Measurements from ENCODE around the gene MYO15B. TPM values are rescaled to one million over a fixed set of nuclear protein-coding genes. Genes with fewer than 3 reads are reported as not detected.

Gene MYO15B
- total RNA-seq, 1 donor from 2014 or later = 193 TPM

- no peak for ATAC-seq
- H3K4me1 ChIP-seq = no peaks in the 10 kb centered on the region
- DNase-seq = no peak
- TF ChIP-seq CTCF (IDR thresholded peaks at IDR 0.05) = no peak
- H3K9me3 ChIP-seq = no peaks in the 10 kb centered on the region
- H3K27ac ChIP-seq = no peak overlapping the region
- no peaks in the 10 kb centered on the region for H3K27me3 ChIP-seq
- intact Hi-C loops (cut with DNase I) = no loop called here
- H3K36me3 ChIP-seq = peaks cover 64% of the 10 kb centered on the region
- H3K4me3 ChIP-seq = no peak overlapping the region
These were observed 30.1 kb downstream of the MYO15B start for GRCh38 chr17:75617675-75618074.

GRCh38 chr17:75619506-75620431, 32.2 kb downstream of the MYO15B start:
- Histone ChIP-seq H3K36me3 (peaks cover 53% of the 10 kb centered on the region), H3K4me3 (no peak overlapping the region), H3K27me3 (no peaks in the 10 kb centered on the region), H3K9me3 (no peaks in the 10 kb centered on the region), H3K4me1 (no peaks in the 10 kb centered on the region), H3K27ac (no peak overlapping the region)
- DNase-seq (no peak), ATAC-seq (peak; percentile 12)
- peak; percentile 27 for TF ChIP-seq CTCF (IDR thresholded peaks at IDR 0.05)
- intact Hi-C loops (cut with DNase I) = no loop called here

GRCh38 chr17:75621489-75621888, 33.9 kb downstream of the MYO15B start:
- intact Hi-C loops (cut with DNase I) = no loop called here
- H3K27me3 ChIP-seq = no peaks in the 10 kb centered on the region
- no peak overlapping the region for H3K4me3 ChIP-seq
- ATAC-seq (no peak), DNase-seq (no peak)
- H3K27ac ChIP-seq = no peak overlapping the region
- no peaks in the 10 kb centered on the region for H3K4me1 ChIP-seq
- TF ChIP-seq CTCF (IDR thresholded peaks at IDR 0.05) = no peak
- no peaks in the 10 kb centered on the region for H3K9me3 ChIP-seq
- H3K36me3 ChIP-seq = peaks cover 60% of the 10 kb centered on the region

GRCh38 chr17:75622076-75622475, 34.5 kb downstream of the MYO15B start:
- TF ChIP-seq CTCF (IDR thresholded peaks at IDR 0.05) = no peak
- Histone ChIP-seq H3K27ac (no peak overlapping the region), H3K4me1 (no peaks in the 10 kb centered on the region), H3K4me3 (no peak overlapping the region), H3K9me3 (no peaks in the 10 kb centered on the region), H3K36me3 (peaks cover 60% of the 10 kb centered on the region), H3K27me3 (no peaks in the 10 kb centered on the region)
- intact Hi-C loops (cut with DNase I) = no loop called here
- no peak for ATAC-seq
- no peak for DNase-seq

- no peak for ATAC-seq
- Histone ChIP-seq H3K36me3 (peaks cover 62% of the 10 kb centered on the region), H3K4me3 (no peak overlapping the region), H3K4me1 (no peaks in the 10 kb centered on the region), H3K9me3 (no peaks in the 10 kb centered on the region), H3K27ac (no peak overlapping the region), H3K27me3 (no peaks in the 10 kb centered on the region)
- no peak for DNase-seq
- intact Hi-C loops (cut with DNase I) = no loop called here
- no peak for TF ChIP-seq CTCF (IDR thresholded peaks at IDR 0.05)
These were observed 35.2 kb downstream of the MYO15B start for GRCh38 chr17:75622771-75623273.
